Measurements from ENCODE around the gene IKBIP.
"Not testable (repeated sequence)": the region's sequence is repeated elsewhere in the genome, so short reads cannot be mapped to it uniquely, and the experiment has no call there.

IKBIP gene

GRCh38 chr12:98637068-98637467 is 7.5 kb downstream of the IKBIP start:
- no peak for DNase-seq (ENCODE audit: low spot score)
- FAIRE-seq, result no peak

- FAIRE-seq, result no peak
- peak; percentile 23 for DNase-seq (ENCODE audit: low spot score)
These were observed 8.8 kb downstream of the IKBIP start for GRCh38 chr12:98635657-98636323.

- no peak for FAIRE-seq
These were observed 25.6 kb downstream of the IKBIP start for GRCh38 chr12:98618952-98619351.

GRCh38 chr12:98612696-98613334 is 31.8 kb downstream of the IKBIP start:
- DNase-seq (ENCODE audit: low spot score), result no peak
- no peak for FAIRE-seq

More at GRCh38 chr12:98618952-98619351, 25.6 kb downstream of the IKBIP start:
- no peak for DNase-seq (ENCODE audit: low spot score)

GRCh38 chr12:98610596-98610995 is 34.0 kb downstream of the IKBIP start:
- DNase-seq (ENCODE audit: low spot score) (no peak), FAIRE-seq (no peak)

GRCh38 chr12:98606359-98606988 is 38.1 kb downstream of the IKBIP start:
- no peak for DNase-seq (ENCODE audit: low spot score)
- no peak for FAIRE-seq

GRCh38 chr12:98601924-98602323 is 42.7 kb downstream of the IKBIP start:
- DNase-seq (ENCODE audit: low spot score), result no peak
- no peak for FAIRE-seq

GRCh38 chr12:98597313-98597712 is 47.3 kb downstream of the IKBIP start:
- DNase-seq (ENCODE audit: low spot score); FAIRE-seq: not testable (repeated sequence)

- no peak for FAIRE-seq
- no peak for DNase-seq (ENCODE audit: low spot score)
These were observed 49.2 kb downstream of the IKBIP start for GRCh38 chr12:98595243-98595988.

GRCh38 chr12:98594050-98594835 is 50.3 kb downstream of the IKBIP start:
- DNase-seq (ENCODE audit: low spot score) (no peak), FAIRE-seq (no peak)

GRCh38 chr12:98593351-98594049 is 51.1 kb downstream of the IKBIP start, which contains the start of gene SLC25A3:
Gene SLC25A3, plus strand, starts transcription at chr12:98593686. Its CDS starts 293 bp downstream, at chr12:98593979.
- no peak for FAIRE-seq
- peak; percentile 93 for DNase-seq (ENCODE audit: low spot score)

- DNase-seq (ENCODE audit: low spot score) (no peak), FAIRE-seq (no peak)
These were observed 51.7 kb downstream of the IKBIP start for GRCh38 chr12:98592825-98593322.

- DNase-seq (ENCODE audit: low spot score) (no peak), FAIRE-seq (no peak)
These were observed 53.4 kb downstream of the IKBIP start for GRCh38 chr12:98591209-98591608.

- FAIRE-seq (no peak), DNase-seq (ENCODE audit: low spot score) (no peak)
These were observed 57.5 kb downstream of the IKBIP start for GRCh38 chr12:98587084-98587483.

- DNase-seq (ENCODE audit: low spot score) (no peak), FAIRE-seq (no peak)
These were observed 62.5 kb downstream of the IKBIP start for GRCh38 chr12:98582093-98582492.

GRCh38 chr12:98581101-98581500 is 63.5 kb downstream of the IKBIP start:
- DNase-seq (ENCODE audit: low spot score) (no peak), FAIRE-seq (no peak)

- DNase-seq (ENCODE audit: low spot score) (no peak), FAIRE-seq (no peak)
These were observed 63.9 kb downstream of the IKBIP start for GRCh38 chr12:98580695-98581094.

GRCh38 chr12:98579835-98580234 is 64.8 kb downstream of the IKBIP start:
- DNase-seq (ENCODE audit: low spot score) (no peak), FAIRE-seq (no peak)

- FAIRE-seq (no peak), DNase-seq (ENCODE audit: low spot score) (no peak)
These were observed 65.2 kb downstream of the IKBIP start for GRCh38 chr12:98579347-98579746.

GRCh38 chr12:98578821-98579220 is 65.8 kb downstream of the IKBIP start:
- no peak for FAIRE-seq

More at GRCh38 chr12:98578821-98579220, 65.8 kb downstream of the IKBIP start:
- DNase-seq (ENCODE audit: low spot score), result no peak
